Adrenal gland (tissue), 12 donors: ENCODE data around the gene SLC4A5. TPM values are rescaled to one million over a fixed set of nuclear protein-coding genes. Genes with fewer than 3 reads are reported as not detected.

Experiments
- DNase-seq, 7 donors: peaks; one replicate each; pipeline ENCODE4 v3.0.0-alpha.2; 2019 to 2020
- H3K27ac ChIP-seq, 5 donors: fragments of 200-600 bp; sonication (generic) in 4 of 5; 1 replicate in 3 of 5; 2 replicates in 2 of 5; pipeline versions ENCODE4 v1.5.1 to v1.8.0; 2016 to 2020; ENCODE audit warnings: mild to moderate bottlenecking in 1 of 5
- H3K27me3 ChIP-seq: fragments of 200-600 bp; 2 replicates; pipeline ENCODE4 v1.8.0; 2021
- H3K36me3 ChIP-seq, 2 donors: fragments of 200-600 bp; replicated peaks in 1 of 2; 1 replicate in 1 of 2; 2 replicates in 1 of 2; pipeline versions ENCODE4 v1.5.1 to v1.8.0; 2018 to 2022
- H3K4me1 ChIP-seq, 2 donors: fragments of 200-600 bp; replicated peaks in 1 of 2; 1 replicate in 1 of 2; 2 replicates in 1 of 2; pipeline versions ENCODE4 v1.5.1 to v1.8.0; 2018 to 2021
- H3K4me3 ChIP-seq, 4 donors: fragments of 200-600 bp; sonication (generic) in 3 of 4; one replicate each; pipeline ENCODE4 v1.5.1; 2016 to 2018
- H3K9me3 ChIP-seq, 3 donors: fragments of 200-600 bp; sonication (generic) in 1 of 3; replicated peaks in 1 of 3; 1 replicate in 2 of 3; 2 replicates in 1 of 3; pipeline versions ENCODE4 v1.5.1 to v1.8.0; 2016 to 2021
- CTCF ChIP-seq, 6 experiments: fragments of 450-650 bp in 4 of 6; fragments of 200-600 bp in 2 of 6; sonication (generic) in 1 of 6; IDR thresholded peaks; 1 replicate in 5 of 6; 2 replicates in 1 of 6; pipeline versions ENCODE4 v1.5.1 to v1.8.0; 2016 to 2021; ENCODE audit warnings: antibody characterized with exemption in 6 of 6, mild to moderate bottlenecking in 2 of 6, moderate library complexity in 1 of 6
- POLR2A ChIP-seq, 2 donors: fragments of 450-650 bp; IDR thresholded peaks; one replicate each; pipeline ENCODE4 v1.6.1; 2017; ENCODE audit warnings: antibody characterized with exemption in 2 of 2, mild to moderate bottlenecking in 2 of 2, moderate library complexity in 1 of 2
- WGBS, 4 donors: extraction: QIAGEN DNeasy Blood & Tissue Kit in 2 of 4; methylation state at CpG; one replicate each; pipeline versions ENCODE4 v1.1.5 to v1.1.7; 2013 to 2017; 5-methylcytosine and 5-hydroxymethylcytosine counted together
- intact Hi-C, 2 donors: fragments of 100-400 bp; cut with DNase I; formaldehyde crosslinking; loops; one replicate each; pipeline versions ENCODE4 v1.14.1 to v1.15.0; 2022 to 2023
- polyA plus RNA-seq, 3 donors: library from polyadenylated mRNA; stranded (reverse); fragments of 200-250 nt in 2 of 3; fragments of 350-450 nt in 1 of 3; fragmentation: Illumina TruSeq in 1 of 3; extraction: RNeasy Lipid Tissue Mini Kit (QIAGEN cat#74804) in 1 of 3; gene quantifications; one replicate each; pipeline ENCODE4 v1.2.3, GENCODE V29; 2013 to 2014
- total RNA-seq, 9 donors: library from RNA; depleted of rRNA in 4 of 9; stranded (reverse); fragments of >200 nt in 4 of 9; fragments of 120-200 nt in 1 of 9; fragmentation: NEBNext Ultra II Directional in 1 of 9; extraction: Animal tissue kit (Norgen Biotek cat#: 25700) in 1 of 9; gene quantifications; one replicate each; pipeline versions ENCODE4 v1.1.0 to v1.2.4, GENCODE V29; 2013 to 2023
- donor health status: healthy with polysubstance abuse.
- donor health status: Bipolar disorder and iron deficiency.
- donor health status: DM: yes; HTN: yes; CAD: no.
- donor health status: DM: no; HTN: no; CAD: no.
- donor health status: DM: no; HTN: no; CAD: no.
- donor health status: DM: yes; HTN: yes; CAD: no.

The SLC4A5 gene
- total and polyA plus RNA-seq, 12 donors, result 0.14 to 2.7 (median 0.74) TPM; not detected in 1

GRCh38 chr2:74242354-74243071, 100.7 kb downstream of the SLC4A5 start:
- H3K27me3 ChIP-seq, result no peaks in the 10 kb centered on the region
- H3K36me3 ChIP-seq, result no peaks in the 10 kb centered on the region
- WGBS, 4 donors, result 77 to 88% (median 79%) methylated on average over 7 of the region's 7 CpGs
- TF ChIP-seq CTCF (IDR thresholded peaks at IDR 0.05), result no peak
- TF ChIP-seq POLR2A (IDR thresholded peaks at IDR 0.05), result no peak
- no peaks in the 10 kb centered on the region for H3K9me3 ChIP-seq
- H3K4me3 ChIP-seq, result no peak overlapping the region
- no peaks in the 10 kb centered on the region for H3K4me1 ChIP-seq
- intact Hi-C loops, result no loop called here
- no peak overlapping the region for H3K27ac ChIP-seq
- no peak for DNase-seq

DNA sequence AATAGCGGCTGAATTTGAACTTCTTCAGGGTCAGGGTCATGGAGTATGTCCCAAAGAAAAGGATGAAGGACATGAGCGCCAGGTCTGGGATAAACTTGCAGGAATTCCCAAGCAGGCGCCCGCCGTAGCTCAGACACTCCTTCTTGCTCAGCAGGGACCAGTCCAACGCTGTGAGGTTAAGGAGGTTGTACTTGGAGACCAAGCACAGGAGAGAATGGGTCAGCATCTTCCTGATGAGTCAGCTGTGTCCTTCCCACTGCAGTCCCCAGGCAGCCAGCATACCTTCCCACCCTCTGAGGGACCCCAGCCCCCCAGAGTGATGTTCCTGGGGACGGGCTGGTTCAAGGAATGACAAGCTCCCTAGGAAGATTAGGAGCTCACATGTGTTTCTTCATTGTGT, 103.9 kb downstream of the SLC4A5 start:
- Histone ChIP-seq H3K27me3 (no peaks in the 10 kb centered on the region), H3K4me1 (no peaks in the 10 kb centered on the region), H3K4me3 (no peak overlapping the region), H3K9me3 (no peaks in the 10 kb centered on the region), H3K27ac (no peak overlapping the region), H3K36me3 (no peaks in the 10 kb centered on the region)
- no peak for DNase-seq
- 73 to 84% (median 79%) methylated on average over 7 of the region's 7 CpGs for WGBS, 4 donors
- TF ChIP-seq POLR2A (IDR thresholded peaks at IDR 0.05) (no peak), CTCF (IDR thresholded peaks at IDR 0.05) (no peak)
- intact Hi-C loops, result no loop called here

- peak in 2 of 7 donors; percentile 21 to 29 for DNase-seq
- H3K4me3 ChIP-seq, result no peak overlapping the region
- H3K9me3 ChIP-seq, result no peaks in the 10 kb centered on the region
- WGBS, 4 donors, result 84 to 100% (median 93%) methylated on average over 2 of the region's 2 CpGs
- no peaks in the 10 kb centered on the region for H3K27me3 ChIP-seq
- no peak overlapping the region for H3K27ac ChIP-seq
- intact Hi-C loops, result no loop called here
- H3K36me3 ChIP-seq, result no peaks in the 10 kb centered on the region
- TF ChIP-seq POLR2A (IDR thresholded peaks at IDR 0.05) (no peak), CTCF (IDR thresholded peaks at IDR 0.05) (no peak)
- H3K4me1 ChIP-seq, result no peaks in the 10 kb centered on the region
These were observed 104.3 kb downstream of the SLC4A5 start for GRCh38 chr2:74238879-74239278.

DNA sequence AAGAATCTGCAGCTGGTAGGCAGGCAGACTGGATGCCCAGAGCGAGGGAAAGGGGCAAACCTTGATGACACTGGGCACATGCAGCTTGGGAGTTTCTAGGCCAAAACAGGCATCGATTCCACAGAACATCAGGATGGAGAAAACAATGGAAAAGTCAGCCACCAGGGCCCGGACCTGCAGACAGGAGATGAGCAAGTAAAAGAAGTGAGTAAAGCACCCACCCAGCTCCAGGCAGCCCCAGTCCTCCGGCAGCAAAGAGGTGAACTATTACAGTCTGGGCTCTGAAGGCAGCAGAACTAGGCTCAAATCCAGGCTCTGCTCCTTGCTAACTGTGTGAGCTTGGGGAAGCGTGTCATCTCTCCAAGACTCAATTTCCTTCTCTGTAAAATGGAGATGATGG, 108.2 kb downstream of the SLC4A5 start:
- 87 to 93% (median 91%) methylated on average over 5 of the region's 5 CpGs for WGBS, 4 donors
- no peaks in the 10 kb centered on the region for H3K27me3 ChIP-seq
- TF ChIP-seq CTCF (IDR thresholded peaks at IDR 0.05), result no peak
- no peak for TF ChIP-seq POLR2A (IDR thresholded peaks at IDR 0.05)
- H3K4me3 ChIP-seq, result no peak overlapping the region
- DNase-seq, result no peak
- H3K9me3 ChIP-seq, result no peaks in the 10 kb centered on the region
- H3K36me3 ChIP-seq, result no peaks in the 10 kb centered on the region
- intact Hi-C loops, result no loop called here
- H3K4me1 ChIP-seq, result no peaks in the 10 kb centered on the region
- H3K27ac ChIP-seq, result no peak overlapping the region
